ENCODE measurements around the gene KRT71. TPM values are rescaled to one million over a fixed set of nuclear protein-coding genes. Genes with fewer than 3 reads are reported as not detected.

Gene KRT71
- total RNA-seq, 1 donor = not detected

- no peak for DNase-seq (ENCODE audit: low read depth)
- no peak for TF ChIP-seq CTCF (IDR thresholded peaks at IDR 0.05; ENCODE audit: insufficient read depth, low read length)
- no peak overlapping the region for H3K4me3 ChIP-seq (ENCODE audit: low read depth, low read length)
Observed at GRCh38 chr12:52566847-52567291, 13.9 kb upstream of the KRT71 start.

- no peak overlapping the region for H3K4me3 ChIP-seq (ENCODE audit: low read depth, low read length)
- no peak for DNase-seq (ENCODE audit: low read depth)
- TF ChIP-seq CTCF (IDR thresholded peaks at IDR 0.05; ENCODE audit: insufficient read depth, low read length) = no peak
Observed at GRCh38 chr12:52564582-52564981, 11.6 kb upstream of the KRT71 start.

GRCh38 chr12:52561880-52562449, 9.0 kb upstream of the KRT71 start:
- H3K4me3 ChIP-seq (ENCODE audit: low read depth, low read length) = no peak overlapping the region
- TF ChIP-seq CTCF (IDR thresholded peaks at IDR 0.05; ENCODE audit: insufficient read depth, low read length) = peak; percentile 15
- no peak for DNase-seq (ENCODE audit: low read depth)

GRCh38 chr12:52559979-52560378, 7.0 kb upstream of the KRT71 start:
- TF ChIP-seq CTCF (IDR thresholded peaks at IDR 0.05; ENCODE audit: insufficient read depth, low read length) = no peak
- no peak for DNase-seq (ENCODE audit: low read depth)
- no peak overlapping the region for H3K4me3 ChIP-seq (ENCODE audit: low read depth, low read length)

- DNase-seq (ENCODE audit: low read depth) = no peak
- TF ChIP-seq CTCF (IDR thresholded peaks at IDR 0.05; ENCODE audit: insufficient read depth, low read length) = no peak
- no peak overlapping the region for H3K4me3 ChIP-seq (ENCODE audit: low read depth, low read length)
Observed at GRCh38 chr12:52558781-52559445, 6.0 kb upstream of the KRT71 start.

GRCh38 chr12:52557476-52557875, 4.5 kb upstream of the KRT71 start:
- no peak for DNase-seq (ENCODE audit: low read depth)
- H3K4me3 ChIP-seq (ENCODE audit: low read depth, low read length) = no peak overlapping the region
- no peak for TF ChIP-seq CTCF (IDR thresholded peaks at IDR 0.05; ENCODE audit: insufficient read depth, low read length)
